Peyer's patch (tissue), 4 donors: ENCODE data around the gene UGT1A3. TPM values are rescaled to one million over a fixed set of nuclear protein-coding genes. Genes with fewer than 3 reads are reported as not detected.

Experiments
- DNase-seq, 3 donors: peaks; one replicate each; pipeline ENCODE4 v3.0.0-alpha.2; 2017 to 2019
- H3K27ac ChIP-seq, 4 donors: fragments of 200-600 bp; sonication (generic); one replicate each; pipeline ENCODE4 v1.5.1; 2016 to 2019
- H3K27me3 ChIP-seq, 2 donors: fragments of 200-600 bp; sonication (generic); one replicate each; pipeline ENCODE4 v1.5.1; 2019
- H3K36me3 ChIP-seq, 3 donors: fragments of 200-600 bp; sonication (generic); one replicate each; pipeline ENCODE4 v1.5.1; 2016 to 2019
- H3K4me1 ChIP-seq, 4 donors: fragments of 200-600 bp; sonication (generic); one replicate each; pipeline ENCODE4 v1.5.1; 2016 to 2019
- H3K4me3 ChIP-seq, 4 donors: fragments of 200-600 bp; sonication (generic); 1 replicate in 3 of 4; 2 replicates in 1 of 4; pipeline ENCODE4 v1.5.1; 2016 to 2019; ENCODE audit warnings: mild to moderate bottlenecking in 1 of 4
- H3K9me3 ChIP-seq, 4 donors: fragments of 200-600 bp; sonication (generic); one replicate each; pipeline ENCODE4 v1.5.1; 2016 to 2019; ENCODE audit warnings: mild to moderate bottlenecking in 1 of 4
- POLR2A ChIP-seq, 2 donors: fragments of 450-650 bp; IDR thresholded peaks; one replicate each; pipeline ENCODE4 v1.5.1; 2017; ENCODE audit warnings: antibody characterized with exemption in 2 of 2, mild to moderate bottlenecking in 2 of 2, moderate library complexity in 2 of 2
- total RNA-seq, 4 donors: library from RNA; depleted of rRNA; stranded (reverse); fragments of >200 nt; gene quantifications; one replicate each; pipeline ENCODE4 v1.1.0, GENCODE V29; 2016
- TF ChIP-seq, protein P1 (sequence below), 6 experiments: fragments of 450-650 bp in 4 of 6; fragments of 200-600 bp in 2 of 6; sonication (generic) in 1 of 6; IDR thresholded peaks; one replicate each; pipeline ENCODE4 v1.5.1; 2017 to 2019; ENCODE audit warnings: antibody characterized with exemption in 6 of 6, mild to moderate bottlenecking in 3 of 6, moderate library complexity in 1 of 6

Gene UGT1A3
- total RNA-seq, 4 donors from 2014 or later = 5.8 to 21.7 (median 6.3) TPM; not detected in 1

DNA sequence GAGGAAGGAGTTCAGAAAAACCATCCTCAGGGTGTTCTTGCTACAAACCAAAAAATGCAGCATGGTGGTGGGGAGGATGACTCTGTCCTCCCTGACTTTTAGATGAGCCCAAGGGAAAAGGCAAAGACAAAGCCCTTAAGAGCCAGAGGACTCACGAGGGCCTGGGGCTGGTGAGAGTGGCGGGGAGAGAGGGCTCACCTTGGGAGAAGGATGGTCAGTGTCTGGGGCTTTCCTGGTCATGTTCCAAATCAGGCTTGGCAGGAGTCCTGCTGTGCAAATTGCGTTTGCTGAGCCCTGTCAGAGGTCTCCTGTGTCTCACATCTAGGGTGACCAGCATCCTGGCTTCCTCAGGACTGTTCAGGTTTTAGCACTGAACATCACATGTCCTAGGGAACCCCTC lies 35.9 kb downstream of the UGT1A3 start:
- DNase-seq = no peak
- H3K4me3 ChIP-seq = no peak overlapping the region
- H3K4me1 ChIP-seq = peaks cover 0 to 19% (median 0%) of the 10 kb centered on the region in 4 donors
- H3K36me3 ChIP-seq = peaks cover 0 to 5% (median 0%) of the 10 kb centered on the region in 3 donors
- no peaks in the 10 kb centered on the region for H3K9me3 ChIP-seq
- TF ChIP-seq, protein P1, sequence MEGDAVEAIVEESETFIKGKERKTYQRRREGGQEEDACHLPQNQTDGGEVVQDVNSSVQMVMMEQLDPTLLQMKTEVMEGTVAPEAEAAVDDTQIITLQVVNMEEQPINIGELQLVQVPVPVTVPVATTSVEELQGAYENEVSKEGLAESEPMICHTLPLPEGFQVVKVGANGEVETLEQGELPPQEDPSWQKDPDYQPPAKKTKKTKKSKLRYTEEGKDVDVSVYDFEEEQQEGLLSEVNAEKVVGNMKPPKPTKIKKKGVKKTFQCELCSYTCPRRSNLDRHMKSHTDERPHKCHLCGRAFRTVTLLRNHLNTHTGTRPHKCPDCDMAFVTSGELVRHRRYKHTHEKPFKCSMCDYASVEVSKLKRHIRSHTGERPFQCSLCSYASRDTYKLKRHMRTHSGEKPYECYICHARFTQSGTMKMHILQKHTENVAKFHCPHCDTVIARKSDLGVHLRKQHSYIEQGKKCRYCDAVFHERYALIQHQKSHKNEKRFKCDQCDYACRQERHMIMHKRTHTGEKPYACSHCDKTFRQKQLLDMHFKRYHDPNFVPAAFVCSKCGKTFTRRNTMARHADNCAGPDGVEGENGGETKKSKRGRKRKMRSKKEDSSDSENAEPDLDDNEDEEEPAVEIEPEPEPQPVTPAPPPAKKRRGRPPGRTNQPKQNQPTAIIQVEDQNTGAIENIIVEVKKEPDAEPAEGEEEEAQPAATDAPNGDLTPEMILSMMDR (IDR thresholded peaks at IDR 0.05) = no peak
- TF ChIP-seq POLR2A (IDR thresholded peaks at IDR 0.05) = no peak
- no peaks in the 10 kb centered on the region for H3K27me3 ChIP-seq
- peak overlapping the region in 3 of 4 donors; percentile 45 to 83 (median 64) for H3K27ac ChIP-seq

DNA sequence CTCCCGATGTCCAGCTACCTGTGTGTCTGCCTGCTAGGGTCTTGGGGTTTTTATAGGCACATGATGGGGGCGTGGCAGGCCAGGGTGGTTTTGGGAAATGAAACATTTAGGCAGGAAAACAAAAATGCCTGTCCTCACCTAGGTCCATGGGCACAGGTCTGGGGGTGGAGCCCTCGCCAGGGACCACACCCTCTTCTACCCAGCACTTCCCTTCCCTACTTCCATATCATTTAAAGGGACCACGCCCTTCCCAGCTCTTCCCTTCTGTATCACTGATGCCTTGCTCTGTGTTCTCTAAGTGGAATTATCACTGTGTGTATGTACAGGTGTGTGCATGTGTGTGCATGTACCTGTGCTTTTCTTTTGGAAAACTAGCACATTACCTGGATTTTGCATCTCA lies 37.6 kb downstream of the UGT1A3 start:
- Histone ChIP-seq H3K36me3 (peaks cover 0 to 5% (median 0%) of the 10 kb centered on the region in 3 donors), H3K4me3 (no peak overlapping the region), H3K27me3 (no peaks in the 10 kb centered on the region), H3K4me1 (peaks cover 0 to 6% (median 0%) of the 10 kb centered on the region in 4 donors), H3K27ac (no peak overlapping the region), H3K9me3 (no peaks in the 10 kb centered on the region)
- TF ChIP-seq, protein P1 (IDR thresholded peaks at IDR 0.05) = no peak
- no peak for TF ChIP-seq POLR2A (IDR thresholded peaks at IDR 0.05)
- no peak for DNase-seq

DNA sequence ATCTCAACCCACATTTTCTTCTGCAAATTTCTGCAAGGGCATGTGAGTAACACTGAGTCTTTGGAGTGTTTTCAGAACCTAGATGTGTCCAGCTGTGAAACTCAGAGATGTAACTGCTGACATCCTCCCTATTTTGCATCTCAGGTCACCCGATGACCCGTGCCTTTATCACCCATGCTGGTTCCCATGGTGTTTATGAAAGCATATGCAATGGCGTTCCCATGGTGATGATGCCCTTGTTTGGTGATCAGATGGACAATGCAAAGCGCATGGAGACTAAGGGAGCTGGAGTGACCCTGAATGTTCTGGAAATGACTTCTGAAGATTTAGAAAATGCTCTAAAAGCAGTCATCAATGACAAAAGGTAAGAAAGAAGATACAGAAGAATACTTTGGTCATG lies 39.2 kb downstream of the UGT1A3 start:
- no peak overlapping the region for H3K4me3 ChIP-seq
- H3K36me3 ChIP-seq = peaks cover 0 to 5% (median 0%) of the 10 kb centered on the region in 3 donors
- H3K9me3 ChIP-seq = no peaks in the 10 kb centered on the region
- DNase-seq = no peak
- no peaks in the 10 kb centered on the region for H3K27me3 ChIP-seq
- H3K27ac ChIP-seq = no peak overlapping the region
- no peak for TF ChIP-seq POLR2A (IDR thresholded peaks at IDR 0.05)
- TF ChIP-seq, protein P1 (IDR thresholded peaks at IDR 0.05) = no peak
- no peaks in the 10 kb centered on the region for H3K4me1 ChIP-seq

DNA sequence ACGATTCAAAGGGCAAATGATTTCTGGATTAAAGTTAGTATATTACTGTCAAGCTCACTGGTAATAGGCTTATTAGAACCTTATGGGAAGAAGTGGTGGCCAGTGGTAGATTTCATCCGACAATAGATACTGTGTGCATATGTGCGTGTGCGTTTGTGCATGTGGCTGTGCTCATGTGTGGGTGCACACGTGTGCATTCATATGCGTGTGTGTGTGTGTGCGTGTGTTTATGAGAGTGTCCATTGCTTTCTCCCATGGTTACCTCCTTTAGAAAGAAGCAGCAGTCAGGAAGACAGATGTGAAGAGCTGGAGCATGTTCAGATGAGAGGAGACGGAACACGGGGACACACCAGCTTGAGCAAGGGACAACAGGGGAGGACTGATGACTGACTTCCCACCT lies 40.4 kb downstream of the UGT1A3 start:
- no peak overlapping the region for H3K27ac ChIP-seq
- no peak for DNase-seq
- TF ChIP-seq, protein P1 (IDR thresholded peaks at IDR 0.05) = no peak
- no peak for TF ChIP-seq POLR2A (IDR thresholded peaks at IDR 0.05)
- no peaks in the 10 kb centered on the region for H3K27me3 ChIP-seq
- H3K36me3 ChIP-seq = peaks cover 0 to 5% (median 0%) of the 10 kb centered on the region in 3 donors
- no peak overlapping the region for H3K4me3 ChIP-seq
- H3K9me3 ChIP-seq = no peaks in the 10 kb centered on the region
- H3K4me1 ChIP-seq = no peaks in the 10 kb centered on the region

DNA sequence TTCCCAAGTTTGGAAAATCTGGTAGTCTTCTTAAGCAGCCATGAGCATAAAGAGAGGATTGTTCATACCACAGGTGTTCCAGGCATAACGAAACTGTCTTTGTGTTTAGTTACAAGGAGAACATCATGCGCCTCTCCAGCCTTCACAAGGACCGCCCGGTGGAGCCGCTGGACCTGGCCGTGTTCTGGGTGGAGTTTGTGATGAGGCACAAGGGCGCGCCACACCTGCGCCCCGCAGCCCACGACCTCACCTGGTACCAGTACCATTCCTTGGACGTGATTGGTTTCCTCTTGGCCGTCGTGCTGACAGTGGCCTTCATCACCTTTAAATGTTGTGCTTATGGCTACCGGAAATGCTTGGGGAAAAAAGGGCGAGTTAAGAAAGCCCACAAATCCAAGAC lies 43.3 kb downstream of the UGT1A3 start:
- DNase-seq = no peak
- no peaks in the 10 kb centered on the region for H3K4me1 ChIP-seq
- H3K27ac ChIP-seq = no peak overlapping the region
- H3K27me3 ChIP-seq = no peaks in the 10 kb centered on the region
- H3K36me3 ChIP-seq = peaks cover 0 to 5% (median 0%) of the 10 kb centered on the region in 3 donors
- no peaks in the 10 kb centered on the region for H3K9me3 ChIP-seq
- no peak for TF ChIP-seq POLR2A (IDR thresholded peaks at IDR 0.05)
- TF ChIP-seq, protein P1 (IDR thresholded peaks at IDR 0.05) = no peak
- H3K4me3 ChIP-seq = no peak overlapping the region

DNA sequence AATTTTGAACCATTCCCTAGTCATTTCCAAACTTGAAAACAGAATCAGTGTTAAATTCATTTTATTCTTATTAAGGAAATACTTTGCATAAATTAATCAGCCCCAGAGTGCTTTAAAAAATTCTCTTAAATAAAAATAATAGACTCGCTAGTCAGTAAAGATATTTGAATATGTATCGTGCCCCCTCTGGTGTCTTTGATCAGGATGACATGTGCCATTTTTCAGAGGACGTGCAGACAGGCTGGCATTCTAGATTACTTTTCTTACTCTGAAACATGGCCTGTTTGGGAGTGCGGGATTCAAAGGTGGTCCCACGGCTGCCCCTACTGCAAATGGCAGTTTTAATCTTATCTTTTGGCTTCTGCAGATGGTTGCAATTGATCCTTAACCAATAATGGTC lies 43.7 kb downstream of the UGT1A3 start:
- H3K27me3 ChIP-seq = no peaks in the 10 kb centered on the region
- H3K9me3 ChIP-seq = no peaks in the 10 kb centered on the region
- no peak for DNase-seq
- peaks cover 0 to 5% (median 0%) of the 10 kb centered on the region in 3 donors for H3K36me3 ChIP-seq
- H3K4me1 ChIP-seq = no peaks in the 10 kb centered on the region
- no peak for TF ChIP-seq POLR2A (IDR thresholded peaks at IDR 0.05)
- TF ChIP-seq, protein P1 (IDR thresholded peaks at IDR 0.05) = no peak
- H3K4me3 ChIP-seq = no peak overlapping the region
- no peak overlapping the region for H3K27ac ChIP-seq
